Measurements from ENCODE around the gene TAMM41. TPM values are rescaled to one million over a fixed set of nuclear protein-coding genes. Genes with fewer than 3 reads are reported as not detected.
"Not testable (repeated sequence)": the region's sequence is repeated elsewhere in the genome, so short reads cannot be mapped to it uniquely, and the experiment has no call there.

TAMM41 gene, protein sequence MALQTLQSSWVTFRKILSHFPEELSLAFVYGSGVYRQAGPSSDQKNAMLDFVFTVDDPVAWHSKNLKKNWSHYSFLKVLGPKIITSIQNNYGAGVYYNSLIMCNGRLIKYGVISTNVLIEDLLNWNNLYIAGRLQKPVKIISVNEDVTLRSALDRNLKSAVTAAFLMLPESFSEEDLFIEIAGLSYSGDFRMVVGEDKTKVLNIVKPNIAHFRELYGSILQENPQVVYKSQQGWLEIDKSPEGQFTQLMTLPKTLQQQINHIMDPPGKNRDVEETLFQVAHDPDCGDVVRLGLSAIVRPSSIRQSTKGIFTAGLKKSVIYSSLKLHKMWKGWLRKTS
- polyA plus RNA-seq: 10 to 100 TPM in 2 of 4 donors, 1 to 10 TPM in 2; 2.7 to 18.2 (median 10.3) TPM
- long read RNA-seq, donor 1: 0 reads
- long read RNA-seq, donor 2, partial matches to known transcripts: 0 of 1 reads
- long read RNA-seq, donor 2, other reads (novel, unspliced or antisense): 0 of 1 reads
- long read RNA-seq, donor 3, partial matches to known transcripts: 0 of 2 reads
- long read RNA-seq, donor 3, other reads (novel, unspliced or antisense): 0 of 2 reads
- long read RNA-seq, donor 4: 0 reads
- long read RNA-seq, donor 5, partial matches to known transcripts: 0 of 3 reads
- long read RNA-seq, donor 5, other reads (novel, unspliced or antisense): 0 of 3 reads
- long read RNA-seq, donor 6, partial matches to known transcripts: 0 of 4 reads
- long read RNA-seq, donor 6, other reads (novel, unspliced or antisense): 0 of 4 reads
- long read RNA-seq, donor 7: 0 reads
- long read RNA-seq, donor 8: 0 reads
- long read RNA-seq, donor 9: 0 reads
- long read RNA-seq, donor 10, partial matches to known transcripts: 0 of 3 reads
- long read RNA-seq, donor 10, other reads (novel, unspliced or antisense): 0 of 3 reads

DNA sequence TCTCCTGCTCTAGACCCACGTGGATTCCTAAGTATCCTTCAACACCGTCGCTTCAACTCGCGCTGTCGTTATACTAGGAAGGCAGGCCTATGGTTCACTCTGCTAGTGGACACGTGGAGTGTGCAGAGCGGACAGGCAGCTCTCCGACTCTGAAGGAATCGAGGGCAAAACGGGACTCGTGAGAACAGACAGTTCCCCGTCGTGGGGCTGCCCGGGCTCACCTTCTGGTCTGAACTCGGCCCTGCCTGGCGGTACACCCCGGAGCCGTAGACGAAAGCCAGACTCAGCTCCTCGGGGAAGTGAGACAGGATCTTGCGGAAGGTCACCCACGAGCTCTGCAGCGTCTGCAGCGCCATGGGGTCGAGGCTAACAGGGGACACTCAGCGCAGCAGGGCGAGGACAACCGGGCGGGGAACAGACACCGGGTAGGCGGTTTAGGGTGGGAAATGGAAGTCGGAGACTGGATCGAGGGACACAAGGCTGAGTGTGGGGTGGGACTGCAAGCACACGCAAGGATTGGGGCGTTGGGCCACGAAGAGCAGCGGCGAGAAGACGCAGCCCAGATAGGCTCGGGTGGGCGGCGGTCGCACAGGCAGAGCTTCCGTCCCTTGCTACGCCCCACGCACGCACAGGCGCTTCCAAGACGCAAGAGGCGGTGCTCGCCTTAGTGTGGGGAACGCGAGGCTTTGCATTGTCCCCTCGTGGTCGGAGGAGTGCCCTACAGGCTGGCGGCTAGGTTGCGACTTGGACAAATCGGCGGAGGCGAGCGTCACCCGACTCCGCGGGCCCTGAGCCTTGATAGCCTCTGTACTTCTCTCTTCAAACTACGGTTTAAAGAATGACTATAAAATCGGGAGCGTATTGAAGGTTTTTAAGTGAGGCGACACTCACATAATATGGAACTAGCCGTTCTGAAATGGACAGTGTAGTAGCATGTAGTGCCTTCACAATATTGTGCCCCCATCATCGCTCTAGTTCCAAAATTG is at the start of gene TAMM41:
TAMM41 (minus strand) TSS at position 605 of the 986 bp plus-strand sequence; CDS start at position 356, 249 bp downstream.
- 1 to 2% (median 1%) methylated on average over 66 to 71 of the region's 71 CpGs for WGBS, 3 donors
- DNase-seq: peak; percentile 91 to 93
- Histone ChIP-seq H3K4me1 (ENCODE audit: control insufficient read depth in 3 of 3, insufficient read depth in 2 of 3, low read depth in 1 of 3, low read length in 2 of 3) (peaks cover 0 to 9% (median 0%) of the 10 kb centered on the region in 3 donors), H3K4me3 (ENCODE audit: low read depth in 1 of 3, low read length in 3 of 3) (peak within 1 kb of the TSS; percentile 58 to 91 (median 86)), H3K9me3 (ENCODE audit: control insufficient read depth in 2 of 2, insufficient read depth in 1 of 2, low read depth in 1 of 2, low read length in 1 of 2) (no peaks in the 10 kb centered on the region), H3K27me3 (ENCODE audit: control insufficient read depth in 3 of 3, insufficient read depth in 3 of 3, low read length in 3 of 3) (no peaks in the 10 kb centered on the region), H3K36me3 (ENCODE audit: control insufficient read depth in 3 of 3, insufficient read depth in 2 of 3, low read depth in 1 of 3, low read length in 3 of 3) (peaks cover 0 to 20% (median 6%) of the 10 kb centered on the region in 3 donors), H3K27ac (ENCODE audit: low read depth in 1 of 3, low read length in 2 of 3) (peak within 1 kb of the TSS; percentile 75 to 94 (median 85))
- FAIRE-seq: no peak

DNA sequence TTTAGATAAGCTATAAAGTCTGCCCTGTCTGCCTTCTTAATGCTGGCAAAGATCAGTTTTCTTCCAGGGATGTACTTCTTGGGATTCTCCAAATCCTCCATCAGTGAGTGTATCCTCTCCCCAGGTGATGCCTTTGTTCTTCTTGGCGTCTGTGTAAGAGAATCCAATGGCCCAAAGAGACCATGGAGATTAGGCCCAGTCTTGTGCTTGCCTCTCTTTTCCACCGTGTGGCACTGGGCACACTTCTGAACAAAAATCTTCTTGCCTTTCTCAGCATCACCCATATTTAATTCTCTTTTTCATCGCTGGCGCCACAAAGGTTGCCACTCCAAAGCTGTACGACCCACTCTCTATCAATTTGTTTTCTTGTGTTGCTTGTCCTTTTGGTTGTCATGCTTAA is 32.2 kb upstream of the TAMM41 start:
- 67 to 74% (median 73%) methylated on average over 5 of the region's 5 CpGs for WGBS, 3 donors
- H3K9me3 ChIP-seq (ENCODE audit: control insufficient read depth in 2 of 2, insufficient read depth in 1 of 2, low read depth in 1 of 2, low read length in 1 of 2): no peaks in the 10 kb centered on the region
- no peaks in the 10 kb centered on the region for H3K36me3 ChIP-seq (ENCODE audit: control insufficient read depth in 3 of 3, insufficient read depth in 2 of 3, low read depth in 1 of 3, low read length in 3 of 3)
- no peak overlapping the region for H3K4me3 ChIP-seq (ENCODE audit: low read depth in 1 of 3, low read length in 3 of 3)
- H3K4me1 ChIP-seq (ENCODE audit: control insufficient read depth in 3 of 3, insufficient read depth in 2 of 3, low read depth in 1 of 3, low read length in 2 of 3): no peaks in the 10 kb centered on the region
- no peaks in the 10 kb centered on the region for H3K27me3 ChIP-seq (ENCODE audit: control insufficient read depth in 3 of 3, insufficient read depth in 3 of 3, low read length in 3 of 3)
- H3K27ac ChIP-seq (ENCODE audit: low read depth in 1 of 3, low read length in 2 of 3): no peak overlapping the region
- no peak for FAIRE-seq
- DNase-seq: no peak

DNA sequence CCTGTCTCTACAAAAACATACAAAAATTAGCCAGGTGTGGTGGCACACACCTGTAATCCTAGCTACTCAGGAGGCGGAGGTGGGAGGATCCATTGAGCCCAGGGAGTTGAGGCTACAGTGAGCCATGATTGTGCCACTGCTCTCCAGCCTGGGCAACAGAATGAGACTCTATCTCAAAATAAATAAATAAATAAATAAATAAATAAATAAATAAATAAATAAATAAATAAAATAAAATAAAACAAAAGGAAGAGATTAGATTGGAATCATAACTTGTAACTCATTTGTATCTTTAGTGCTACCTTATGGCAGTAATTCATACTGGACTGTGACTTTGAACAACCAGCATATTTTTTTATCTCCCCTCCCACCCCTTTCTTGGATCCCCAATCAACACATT is 28.0 kb upstream of the TAMM41 start:
- H3K27ac ChIP-seq (ENCODE audit: low read depth in 1 of 3, low read length in 2 of 3); H3K27me3 ChIP-seq (ENCODE audit: control insufficient read depth in 3 of 3, insufficient read depth in 3 of 3, low read length in 3 of 3); H3K36me3 ChIP-seq (ENCODE audit: control insufficient read depth in 3 of 3, insufficient read depth in 2 of 3, low read depth in 1 of 3, low read length in 3 of 3); H3K9me3 ChIP-seq (ENCODE audit: control insufficient read depth in 2 of 2, insufficient read depth in 1 of 2, low read depth in 1 of 2, low read length in 1 of 2); H3K4me1 ChIP-seq (ENCODE audit: control insufficient read depth in 3 of 3, insufficient read depth in 2 of 3, low read depth in 1 of 3, low read length in 2 of 3); H3K4me3 ChIP-seq (ENCODE audit: low read depth in 1 of 3, low read length in 3 of 3); FAIRE-seq; DNase-seq: not testable (repeated sequence)
- 85 to 92% (median 91%) methylated on average over 1 of the region's 1 CpG for WGBS, 3 donors

DNA sequence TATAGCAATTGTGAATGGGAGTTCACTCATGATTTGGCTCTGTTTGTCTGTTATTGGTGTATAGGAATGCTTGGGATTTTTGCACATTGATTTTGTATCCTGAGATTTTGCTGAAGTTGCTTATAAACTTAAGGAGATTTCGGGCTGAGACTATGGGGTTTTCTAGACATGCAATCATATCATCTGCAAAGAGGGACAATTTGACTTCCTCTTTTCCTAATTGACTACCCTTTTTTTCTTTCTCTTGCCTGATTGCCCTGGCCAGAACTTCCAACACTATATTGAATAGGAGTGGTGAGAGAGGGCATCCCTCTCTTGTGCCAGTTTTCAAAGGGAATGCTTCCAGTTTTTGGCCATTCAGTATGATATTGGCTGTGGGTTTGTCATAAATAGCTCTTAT is 17.1 kb upstream of the TAMM41 start:
- H3K36me3 ChIP-seq (ENCODE audit: control insufficient read depth in 3 of 3, insufficient read depth in 2 of 3, low read depth in 1 of 3, low read length in 3 of 3); H3K27me3 ChIP-seq (ENCODE audit: control insufficient read depth in 3 of 3, insufficient read depth in 3 of 3, low read length in 3 of 3); H3K4me1 ChIP-seq (ENCODE audit: control insufficient read depth in 3 of 3, insufficient read depth in 2 of 3, low read depth in 1 of 3, low read length in 2 of 3); H3K9me3 ChIP-seq (ENCODE audit: control insufficient read depth in 2 of 2, insufficient read depth in 1 of 2, low read depth in 1 of 2, low read length in 1 of 2); H3K27ac ChIP-seq (ENCODE audit: low read depth in 1 of 3, low read length in 2 of 3); H3K4me3 ChIP-seq (ENCODE audit: low read depth in 1 of 3, low read length in 3 of 3); DNase-seq; FAIRE-seq: not testable (repeated sequence)
- whole genome bisulfite sequencing, 3 donors: 69 to 81% (median 71%) methylated on average over 1 of the region's 1 CpG

DNA sequence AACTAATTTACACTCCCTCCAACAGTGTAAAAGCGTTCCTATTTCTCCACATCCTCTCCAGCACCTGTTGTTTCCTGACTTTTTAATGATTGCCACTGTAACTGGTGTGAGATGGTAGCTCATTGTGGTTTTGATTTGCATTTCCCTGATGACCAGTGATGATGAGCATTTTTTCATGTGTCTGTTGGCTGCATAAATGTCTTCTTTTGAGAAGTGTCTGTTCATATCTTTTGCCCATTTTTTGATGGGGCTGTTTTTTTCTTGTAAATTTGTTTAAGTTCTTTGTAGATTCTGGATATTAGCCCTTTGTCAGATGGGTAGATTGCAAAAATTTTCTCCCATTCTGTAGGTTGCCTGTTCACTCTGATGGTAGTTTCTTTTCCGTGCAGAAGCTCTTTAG is 15.9 kb upstream of the TAMM41 start:
- not testable (repeated sequence) for H3K4me3 ChIP-seq (ENCODE audit: low read depth in 1 of 3, low read length in 3 of 3); H3K4me1 ChIP-seq (ENCODE audit: control insufficient read depth in 3 of 3, insufficient read depth in 2 of 3, low read depth in 1 of 3, low read length in 2 of 3); H3K36me3 ChIP-seq (ENCODE audit: control insufficient read depth in 3 of 3, insufficient read depth in 2 of 3, low read depth in 1 of 3, low read length in 3 of 3); H3K9me3 ChIP-seq (ENCODE audit: control insufficient read depth in 2 of 2, insufficient read depth in 1 of 2, low read depth in 1 of 2, low read length in 1 of 2); H3K27ac ChIP-seq (ENCODE audit: low read depth in 1 of 3, low read length in 2 of 3); H3K27me3 ChIP-seq (ENCODE audit: control insufficient read depth in 3 of 3, insufficient read depth in 3 of 3, low read length in 3 of 3); DNase-seq; FAIRE-seq
- WGBS, 3 donors: 87 to 91% (median 89%) methylated on average over 2 of the region's 2 CpGs

DNA sequence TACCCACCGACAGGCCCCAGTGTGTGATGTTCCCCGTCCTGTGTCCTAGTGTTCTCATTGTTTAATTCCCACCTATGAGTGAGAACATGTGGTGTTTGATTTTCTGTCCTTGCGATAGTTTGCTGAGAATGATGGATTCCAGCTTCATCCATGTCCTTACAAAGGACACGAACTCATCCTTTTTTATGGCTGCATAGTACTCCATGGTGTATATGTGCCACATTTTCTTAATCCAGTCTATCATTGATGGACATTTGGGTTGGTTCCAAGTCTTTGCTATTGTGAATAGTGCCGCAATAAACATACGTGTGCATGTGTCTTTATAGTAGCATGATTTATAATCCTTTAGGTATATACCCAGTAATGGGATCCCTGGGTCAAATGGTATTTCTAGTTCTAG is 15.5 kb upstream of the TAMM41 start:
- WGBS, 3 donors: 91 to 94% (median 93%) methylated on average over 5 of the region's 6 CpGs
- H3K4me1 ChIP-seq (ENCODE audit: control insufficient read depth in 3 of 3, insufficient read depth in 2 of 3, low read depth in 1 of 3, low read length in 2 of 3); DNase-seq; H3K27ac ChIP-seq (ENCODE audit: low read depth in 1 of 3, low read length in 2 of 3); H3K9me3 ChIP-seq (ENCODE audit: control insufficient read depth in 2 of 2, insufficient read depth in 1 of 2, low read depth in 1 of 2, low read length in 1 of 2); FAIRE-seq; H3K36me3 ChIP-seq (ENCODE audit: control insufficient read depth in 3 of 3, insufficient read depth in 2 of 3, low read depth in 1 of 3, low read length in 3 of 3); H3K27me3 ChIP-seq (ENCODE audit: control insufficient read depth in 3 of 3, insufficient read depth in 3 of 3, low read length in 3 of 3); H3K4me3 ChIP-seq (ENCODE audit: low read depth in 1 of 3, low read length in 3 of 3): not testable (repeated sequence)

DNA sequence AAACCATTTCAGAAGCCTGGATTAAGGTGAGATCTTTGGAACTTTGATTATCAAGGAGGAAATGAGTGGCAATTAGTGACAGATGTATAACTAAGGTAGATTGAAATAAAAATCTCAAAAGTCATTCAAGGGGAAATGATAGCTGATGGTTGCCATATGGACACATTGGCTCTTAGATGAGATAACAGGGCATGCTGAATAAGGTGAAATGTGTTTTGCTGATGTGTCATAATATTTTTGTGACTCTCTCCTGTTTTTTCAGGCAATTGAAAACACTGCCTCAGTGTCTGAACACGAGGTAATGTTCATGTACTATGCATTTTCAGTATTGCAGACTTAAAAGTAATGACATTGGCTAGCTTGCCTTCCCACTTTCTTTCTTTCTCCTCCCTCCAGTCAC is 13.5 kb upstream of the TAMM41 start:
- not testable (repeated sequence) for H3K4me3 ChIP-seq (ENCODE audit: low read depth in 1 of 3, low read length in 3 of 3); H3K4me1 ChIP-seq (ENCODE audit: control insufficient read depth in 3 of 3, insufficient read depth in 2 of 3, low read depth in 1 of 3, low read length in 2 of 3); H3K27me3 ChIP-seq (ENCODE audit: control insufficient read depth in 3 of 3, insufficient read depth in 3 of 3, low read length in 3 of 3); H3K9me3 ChIP-seq (ENCODE audit: control insufficient read depth in 2 of 2, insufficient read depth in 1 of 2, low read depth in 1 of 2, low read length in 1 of 2); FAIRE-seq; H3K36me3 ChIP-seq (ENCODE audit: control insufficient read depth in 3 of 3, insufficient read depth in 2 of 3, low read depth in 1 of 3, low read length in 3 of 3); DNase-seq; H3K27ac ChIP-seq (ENCODE audit: low read depth in 1 of 3, low read length in 2 of 3)
- 8 to 24% (median 8%) methylated on average over 1 of the region's 1 CpG for WGBS, 3 donors

DNA sequence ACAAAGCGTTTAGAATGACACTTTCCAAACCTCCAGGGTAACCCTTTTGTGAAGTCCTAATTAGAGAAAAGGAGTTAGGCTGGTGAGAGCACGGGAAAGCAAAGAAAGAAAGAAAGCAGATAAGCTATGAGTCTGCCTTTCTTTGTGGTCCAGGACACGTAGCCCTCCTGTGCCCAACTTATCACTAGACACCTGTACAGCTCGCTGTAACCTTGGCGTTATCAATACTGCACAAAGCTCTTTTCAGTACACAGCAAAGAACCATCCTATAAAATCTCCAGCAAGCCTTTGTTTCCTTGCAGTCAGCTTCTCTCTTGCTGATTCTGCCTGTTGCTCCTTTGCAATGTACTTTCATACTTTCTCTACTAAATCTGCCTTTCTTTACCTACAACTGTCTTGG is 6.8 kb upstream of the TAMM41 start:
- Histone ChIP-seq H3K27ac (ENCODE audit: low read depth in 1 of 3, low read length in 2 of 3) (no peak overlapping the region), H3K36me3 (ENCODE audit: control insufficient read depth in 3 of 3, insufficient read depth in 2 of 3, low read depth in 1 of 3, low read length in 3 of 3) (no peaks in the 10 kb centered on the region), H3K4me3 (ENCODE audit: low read depth in 1 of 3, low read length in 3 of 3) (no peak overlapping the region), H3K27me3 (ENCODE audit: control insufficient read depth in 3 of 3, insufficient read depth in 3 of 3, low read length in 3 of 3) (peaks cover 0 to 5% (median 0%) of the 10 kb centered on the region in 3 donors), H3K9me3 (ENCODE audit: control insufficient read depth in 2 of 2, insufficient read depth in 1 of 2, low read depth in 1 of 2, low read length in 1 of 2) (no peaks in the 10 kb centered on the region), H3K4me1 (ENCODE audit: control insufficient read depth in 3 of 3, insufficient read depth in 2 of 3, low read depth in 1 of 3, low read length in 2 of 3) (no peaks in the 10 kb centered on the region)
- FAIRE-seq (no peak), DNase-seq (no peak)
- WGBS, 3 donors: 17 to 64% (median 42%) methylated on average over 5 of the region's 5 CpGs

Data from small intestine (tissue), 16 donors.